D341Med (cell line): ENCODE measurements around the gene LY6G6C.

ENCODE experiments used
- DNase-seq: peaks from one replicate; pipeline ENCODE4 v3.0.0; 2012; ENCODE audit warnings: low spot score

Gene LY6G6C

DNA sequence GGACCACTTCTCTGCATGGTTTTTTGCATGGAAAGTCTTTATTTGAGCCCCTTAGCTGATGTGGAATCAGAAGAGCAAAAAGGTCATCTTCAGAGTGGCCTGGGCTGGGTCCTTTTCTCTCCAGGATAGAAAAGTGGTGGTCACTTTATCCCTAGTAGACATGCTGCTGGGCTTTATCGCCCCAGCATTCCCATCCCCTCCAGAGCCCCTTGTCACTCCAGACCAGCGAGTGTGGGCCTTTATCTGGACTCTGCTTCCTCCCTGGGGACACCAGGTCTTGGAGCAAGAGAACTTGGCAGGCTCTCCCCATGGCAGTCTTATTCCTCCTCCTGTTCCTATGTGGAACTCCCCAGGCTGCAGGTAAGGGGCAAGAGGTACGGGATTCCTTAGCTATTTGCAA is 14.9 kb downstream of the LY6G6C start, which contains the start of gene LY6G6F:
LY6G6F (plus strand) TSS at position 268 of the 400 bp plus-strand sequence; CDS start at position 309, 41 bp downstream.
- no peak for DNase-seq

DNA sequence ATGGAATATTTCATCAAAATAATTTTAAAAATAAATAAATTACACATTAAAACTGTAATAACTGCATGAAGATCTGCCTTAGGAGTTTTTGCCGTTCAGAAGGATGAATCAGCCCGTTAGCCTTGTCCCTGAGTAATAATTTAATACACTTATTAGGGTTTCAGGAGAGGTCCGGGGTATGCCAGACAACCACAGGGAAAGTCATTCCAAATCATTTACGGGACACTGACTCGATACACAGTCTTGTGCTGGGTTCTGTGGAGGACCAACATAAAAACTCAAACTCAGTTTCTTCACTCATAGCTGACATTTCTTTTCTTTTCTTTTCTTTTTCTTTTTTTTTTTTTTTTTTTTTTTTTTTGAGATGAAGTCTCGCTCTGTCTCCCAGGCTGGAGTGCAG is 15.6 kb downstream of the LY6G6C start:
- DNase-seq: no peak

DNA sequence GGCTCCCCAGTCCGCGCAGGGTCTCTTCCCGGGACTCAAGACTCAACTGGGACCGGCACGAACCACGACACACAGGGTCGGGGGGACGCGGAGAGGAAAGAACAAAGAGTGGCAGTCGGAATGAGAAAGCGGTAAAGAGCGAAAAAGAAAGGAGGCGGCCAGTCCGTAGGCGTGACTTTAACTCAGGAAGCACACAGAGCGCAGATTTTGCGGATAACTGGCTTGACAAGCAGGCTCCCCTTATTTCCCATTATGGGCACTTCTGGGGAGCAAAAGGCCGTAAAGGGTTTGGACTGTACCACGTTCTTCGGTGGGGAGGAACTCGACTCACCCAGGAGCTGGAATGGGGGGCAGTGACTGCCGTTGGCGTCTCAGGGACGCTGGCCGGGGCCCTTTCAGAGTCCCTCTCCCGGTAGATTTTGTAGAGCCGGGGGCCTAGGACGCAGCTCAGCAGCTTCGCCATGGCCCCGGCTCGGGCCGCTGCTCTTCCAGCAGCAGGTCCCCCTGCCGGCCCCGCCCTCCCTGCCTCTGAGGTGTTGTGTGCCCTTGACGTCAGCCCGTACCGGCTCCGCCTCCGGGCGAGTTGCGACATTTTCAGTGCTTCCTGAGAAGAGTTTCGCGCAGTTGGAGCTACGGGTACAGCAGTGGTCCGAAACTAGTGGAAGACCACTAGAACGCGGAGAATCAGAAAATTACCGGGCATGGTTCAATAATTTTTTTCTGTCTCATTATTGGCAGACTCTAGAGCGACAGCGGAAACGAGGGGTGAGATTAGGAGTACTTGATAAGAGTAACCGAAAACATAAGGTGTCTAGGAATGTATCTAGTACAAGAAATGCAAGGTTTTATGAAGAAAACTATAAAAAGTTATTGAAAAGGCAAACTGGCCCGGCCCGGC is 18.5 kb downstream of the LY6G6C start, which contains the start of gene ABHD16A:
ABHD16A (minus strand) TSS at position 506 of the 898 bp plus-strand sequence; CDS start at position 463, 43 bp downstream.
- DNase-seq: peak; percentile 99

DNA sequence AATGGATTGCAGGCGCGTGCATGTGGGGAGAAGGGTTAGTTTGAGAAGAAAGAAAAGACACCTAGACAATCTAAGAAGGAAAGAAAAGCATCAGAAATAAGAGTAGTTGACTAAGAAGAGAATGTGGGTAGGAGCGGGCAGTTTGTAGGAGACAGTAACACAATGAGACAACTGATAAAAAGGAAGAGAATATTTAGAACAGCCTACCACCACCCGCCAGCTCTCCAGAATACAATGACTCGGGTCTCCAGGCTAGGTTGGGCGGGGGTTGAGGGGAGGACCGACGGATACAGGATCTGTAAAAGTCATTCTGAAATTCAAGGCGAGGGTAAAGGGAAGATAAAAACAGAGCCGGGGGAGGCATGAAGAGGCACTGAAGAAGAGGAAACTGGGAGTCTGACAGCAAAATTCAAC is 19.1 kb downstream of the LY6G6C start:
- no peak for DNase-seq

DNA sequence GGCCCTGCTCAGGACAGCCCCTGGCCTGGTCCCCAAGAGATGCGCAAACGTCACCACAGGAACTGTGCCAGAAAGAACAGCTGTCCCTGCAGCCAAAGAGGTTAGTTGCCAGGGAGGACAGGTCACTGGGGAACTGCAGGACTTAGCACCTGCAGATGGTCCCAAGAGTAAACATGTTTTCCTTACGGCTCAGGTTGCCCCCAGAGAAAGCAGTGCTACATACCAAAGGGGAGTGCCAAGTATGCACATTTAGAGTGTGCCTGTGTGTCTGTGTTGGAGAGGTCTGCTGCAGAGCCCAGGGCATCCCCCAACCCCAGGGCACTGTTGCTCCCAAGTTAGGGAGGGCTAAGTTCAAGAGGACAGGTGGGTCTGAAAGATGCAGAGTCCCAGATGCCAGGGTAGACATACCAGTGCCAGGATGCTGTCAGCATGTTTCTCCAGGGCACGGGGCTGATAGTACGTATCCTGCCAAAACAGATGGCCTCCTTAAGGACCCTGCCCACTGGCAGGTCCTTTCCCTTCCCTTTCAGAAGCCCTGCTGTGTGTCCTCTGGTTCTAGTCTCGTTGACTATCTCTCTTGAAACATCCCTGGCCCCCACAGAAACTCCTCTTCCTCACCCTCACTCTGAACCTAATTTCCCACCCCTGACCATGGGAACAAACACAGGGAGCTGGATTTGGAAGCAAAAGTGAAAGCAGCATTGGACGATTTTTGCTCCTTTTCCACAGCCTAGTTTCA is 19.7 kb downstream of the LY6G6C start:
- DNase-seq: peak; percentile 71

DNA sequence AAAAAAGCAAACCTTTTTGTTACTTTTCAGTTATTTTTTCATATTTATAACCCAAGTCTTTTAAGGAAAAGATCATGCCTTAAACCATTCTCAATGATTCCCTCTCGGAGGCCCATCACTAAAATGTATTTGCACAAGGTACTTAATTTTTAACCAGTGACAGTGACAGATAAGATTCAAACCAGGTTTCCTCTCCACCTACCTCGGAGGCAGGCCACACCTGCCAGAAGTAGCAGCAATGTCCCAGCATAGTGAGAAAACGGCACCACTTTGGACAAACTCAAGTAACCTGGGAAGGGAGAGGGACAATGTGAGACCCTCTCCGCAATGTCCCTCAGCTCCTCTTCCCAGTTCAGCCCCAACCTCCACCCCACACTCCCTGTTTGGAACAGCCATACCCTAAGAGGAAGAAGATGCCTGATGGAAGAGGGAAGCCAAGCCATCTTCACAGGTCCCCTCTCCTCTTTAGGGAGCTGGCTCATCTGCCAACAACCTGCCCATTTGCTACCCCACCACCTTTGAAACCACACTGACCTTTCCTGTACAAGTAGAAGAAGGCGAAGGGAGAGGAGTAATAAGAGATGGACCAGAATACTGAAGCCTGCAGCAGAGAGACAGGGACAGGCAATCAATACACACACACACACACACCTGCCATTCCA is 20.7 kb downstream of the LY6G6C start:
- no peak for DNase-seq

DNA sequence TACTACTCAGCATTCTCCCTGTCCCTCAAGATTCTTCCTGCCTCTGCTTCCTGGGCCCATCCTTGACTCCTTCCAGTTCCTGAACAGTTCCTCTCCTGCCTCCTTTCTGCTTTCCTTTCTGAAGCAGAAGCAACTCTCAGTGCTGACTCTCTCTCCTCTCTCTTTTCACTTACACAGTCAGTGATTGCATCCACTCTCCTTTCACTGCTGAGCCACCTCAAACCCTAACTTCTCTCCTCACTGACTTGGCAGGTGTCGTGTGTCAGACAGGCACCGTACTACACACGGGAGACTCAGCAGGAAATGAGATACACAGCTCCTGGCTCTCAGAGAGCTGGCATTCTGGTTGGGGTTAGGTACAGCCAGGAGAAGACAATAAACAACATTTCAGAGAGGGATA is 24.0 kb downstream of the LY6G6C start:
- DNase-seq: no peak

DNA sequence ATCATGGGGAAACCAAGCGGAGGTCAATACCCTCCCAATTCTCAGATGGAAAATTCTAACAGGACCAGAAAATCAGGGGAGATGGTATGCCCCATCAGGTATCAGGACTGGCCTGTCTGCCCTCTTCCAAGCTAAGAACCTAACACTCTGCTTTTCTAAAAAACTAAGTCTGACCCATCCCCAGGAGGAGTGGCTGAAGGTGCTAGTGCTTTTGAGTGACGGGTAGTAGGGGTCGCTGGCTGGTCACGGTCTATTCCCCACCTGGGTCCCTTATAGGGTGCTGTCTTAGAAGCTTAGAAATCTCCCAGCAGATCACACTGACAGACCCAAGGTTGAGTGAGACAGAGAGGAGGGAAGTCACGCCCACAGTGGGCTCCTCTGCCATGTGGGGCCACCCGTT is 28.0 kb downstream of the LY6G6C start:
- no peak for DNase-seq

DNA sequence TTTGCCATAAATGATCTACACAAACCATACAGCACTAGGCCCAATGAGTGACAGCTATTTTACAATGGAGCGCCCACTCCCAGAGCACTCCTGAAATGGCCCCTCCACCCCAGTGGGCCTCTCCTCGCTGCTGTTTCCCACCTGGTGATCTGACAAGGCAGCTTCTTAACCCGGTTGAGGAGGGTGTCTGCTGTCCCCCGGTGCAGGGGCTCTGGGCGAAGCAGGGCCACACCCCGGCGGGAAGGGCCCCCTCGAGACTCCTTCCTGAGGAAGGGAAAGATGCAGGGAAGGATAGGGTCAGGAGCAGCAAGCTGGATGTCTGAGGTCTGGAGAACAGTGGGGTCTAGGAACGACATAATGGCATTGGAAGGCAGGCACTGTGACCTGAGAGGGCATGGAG is 28.7 kb downstream of the LY6G6C start:
- DNase-seq: no peak

DNA sequence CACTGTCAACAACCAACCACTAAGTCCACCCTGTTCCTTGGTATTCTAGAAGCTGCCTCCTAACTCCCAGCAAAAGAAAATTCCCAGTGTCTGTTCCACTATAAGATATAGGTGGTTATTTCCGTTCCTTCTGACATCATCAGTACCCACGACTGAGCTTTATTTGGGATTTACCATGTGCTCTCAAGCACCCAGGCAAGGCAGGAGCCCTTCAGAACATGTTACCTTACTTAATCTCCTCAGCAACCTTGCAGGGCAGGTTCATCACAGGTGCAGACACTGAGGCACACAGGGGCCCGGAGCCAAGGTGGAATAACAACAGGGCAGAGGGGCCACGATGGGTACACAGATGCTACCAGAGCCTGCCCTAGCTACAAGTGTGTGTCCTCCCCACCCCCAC is 29.2 kb downstream of the LY6G6C start:
- no peak for DNase-seq

DNA sequence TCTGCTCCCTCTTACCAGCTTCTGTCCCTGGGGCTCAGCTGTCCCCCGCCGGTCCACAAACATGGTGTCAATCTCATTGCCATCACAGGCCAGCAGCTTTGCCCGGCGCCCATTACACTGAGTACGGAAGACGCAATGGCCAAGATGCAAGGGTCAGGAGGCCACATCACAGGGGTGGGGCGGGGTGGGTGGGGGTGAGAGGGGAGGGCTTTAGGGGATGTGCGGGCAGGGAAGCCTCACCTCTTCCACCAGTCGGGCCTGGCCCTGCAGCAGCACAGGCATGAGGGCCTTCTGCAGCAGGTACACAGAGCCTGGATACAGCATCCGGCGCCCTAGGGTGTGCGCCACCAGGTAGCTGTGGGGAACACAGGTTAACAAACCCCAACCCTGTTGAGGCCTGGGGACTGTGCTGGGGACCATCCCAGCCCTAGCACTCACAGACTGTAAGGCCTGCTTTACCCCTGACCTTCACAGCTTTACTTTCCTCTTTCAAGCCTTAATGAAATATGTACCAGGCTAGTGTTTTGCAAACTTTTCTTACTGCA is 29.9 kb downstream of the LY6G6C start:
- no peak for DNase-seq

DNA sequence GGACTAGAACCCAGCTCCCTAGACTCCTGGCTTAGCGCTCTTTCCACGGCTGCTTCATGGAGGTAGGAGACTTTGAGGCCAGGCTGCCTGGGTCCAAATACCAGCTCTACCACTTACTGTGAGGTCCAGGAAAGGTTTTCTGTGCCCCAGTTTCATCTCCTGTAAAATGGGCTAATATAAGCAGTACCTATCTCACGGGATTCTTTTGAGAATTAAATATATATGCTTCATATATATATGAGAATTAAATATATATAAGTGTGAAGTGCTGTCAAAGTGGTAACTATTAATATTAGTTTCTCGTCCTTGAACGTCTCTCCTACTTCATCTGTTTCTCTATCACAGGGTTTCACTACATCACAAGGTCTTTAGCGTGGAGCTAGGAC is 30.5 kb downstream of the LY6G6C start:
- no peak for DNase-seq

DNA sequence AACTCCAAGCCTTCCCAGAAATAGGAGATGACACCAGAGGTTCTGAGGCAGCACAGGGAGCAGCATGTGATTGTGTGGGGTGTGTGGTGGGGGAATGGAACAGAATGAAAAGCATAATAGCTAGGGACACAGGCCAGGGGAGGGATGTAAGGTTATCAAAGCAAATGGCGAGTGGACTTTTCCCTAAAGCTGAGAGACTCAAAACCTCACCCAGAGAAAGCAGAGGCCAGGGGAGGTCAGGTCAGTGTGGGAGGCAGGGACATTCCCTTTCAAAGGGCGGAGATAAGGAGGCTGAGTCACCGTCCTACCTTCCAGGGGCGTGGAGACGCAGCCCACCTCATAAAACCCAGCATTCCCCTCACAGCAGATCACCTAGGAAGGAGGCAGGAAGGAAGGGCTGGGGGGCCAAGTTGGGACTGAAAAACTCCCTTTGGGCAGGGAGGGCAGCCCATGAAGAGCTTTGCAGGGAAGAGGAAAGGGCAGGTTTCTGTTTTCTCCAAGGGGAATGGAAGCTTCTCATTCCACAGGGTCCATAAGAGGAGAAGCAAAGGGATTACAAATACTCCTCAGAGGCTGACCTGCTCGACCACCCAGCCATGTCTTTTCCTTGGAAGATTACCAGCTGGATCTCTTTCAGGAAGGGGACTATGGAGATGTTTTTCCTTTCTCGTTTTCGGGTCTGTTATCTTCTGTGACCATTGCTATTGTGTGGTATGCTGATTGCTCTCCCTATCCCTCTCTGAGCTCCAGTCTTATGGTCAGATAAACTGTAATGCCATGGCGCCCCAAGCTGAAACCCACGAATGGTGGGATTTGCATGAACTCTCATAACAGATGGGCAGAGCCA is 31.1 kb downstream of the LY6G6C start:
- DNase-seq: no peak

DNA sequence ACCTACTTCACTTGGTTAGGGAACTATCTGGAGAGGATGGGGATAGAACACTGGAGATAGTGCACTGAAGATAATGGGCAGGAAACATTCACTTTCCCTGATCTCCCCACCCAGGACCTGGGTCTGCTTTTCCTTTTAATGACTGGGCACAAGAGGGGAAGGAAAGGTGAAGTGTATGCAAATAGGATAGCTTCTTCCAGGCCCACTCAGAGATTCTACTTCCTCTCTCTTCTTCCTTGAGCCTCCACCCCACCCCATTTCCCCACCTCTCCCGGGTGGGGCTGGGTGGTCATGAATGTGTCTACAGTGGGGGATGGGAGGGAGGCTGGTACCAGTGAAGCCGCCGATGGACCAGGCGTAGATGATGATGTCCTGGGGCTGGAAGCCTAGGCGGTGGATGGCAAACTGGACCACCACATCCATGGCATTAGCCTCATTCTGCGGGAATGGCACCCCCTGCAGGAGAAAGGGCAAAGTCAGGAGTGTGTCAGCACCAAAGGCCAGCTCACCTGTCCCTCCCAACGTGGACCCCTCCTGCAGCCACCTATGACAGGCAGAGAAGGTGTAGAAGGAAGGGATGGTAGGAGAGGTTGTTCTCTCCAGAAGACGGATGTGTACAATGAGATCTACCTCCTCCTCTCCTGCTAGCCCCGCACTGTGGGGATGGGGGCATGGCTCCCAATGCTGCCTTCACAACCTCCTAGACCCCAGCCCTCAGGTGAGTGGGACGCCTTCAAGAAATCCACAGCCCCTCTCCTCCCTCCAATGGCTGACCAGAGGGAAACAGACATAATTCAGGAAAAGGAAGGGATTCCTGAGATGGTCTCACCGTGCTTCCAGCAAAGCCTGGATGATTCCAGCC is 32.1 kb downstream of the LY6G6C start:
- no peak for DNase-seq

DNA sequence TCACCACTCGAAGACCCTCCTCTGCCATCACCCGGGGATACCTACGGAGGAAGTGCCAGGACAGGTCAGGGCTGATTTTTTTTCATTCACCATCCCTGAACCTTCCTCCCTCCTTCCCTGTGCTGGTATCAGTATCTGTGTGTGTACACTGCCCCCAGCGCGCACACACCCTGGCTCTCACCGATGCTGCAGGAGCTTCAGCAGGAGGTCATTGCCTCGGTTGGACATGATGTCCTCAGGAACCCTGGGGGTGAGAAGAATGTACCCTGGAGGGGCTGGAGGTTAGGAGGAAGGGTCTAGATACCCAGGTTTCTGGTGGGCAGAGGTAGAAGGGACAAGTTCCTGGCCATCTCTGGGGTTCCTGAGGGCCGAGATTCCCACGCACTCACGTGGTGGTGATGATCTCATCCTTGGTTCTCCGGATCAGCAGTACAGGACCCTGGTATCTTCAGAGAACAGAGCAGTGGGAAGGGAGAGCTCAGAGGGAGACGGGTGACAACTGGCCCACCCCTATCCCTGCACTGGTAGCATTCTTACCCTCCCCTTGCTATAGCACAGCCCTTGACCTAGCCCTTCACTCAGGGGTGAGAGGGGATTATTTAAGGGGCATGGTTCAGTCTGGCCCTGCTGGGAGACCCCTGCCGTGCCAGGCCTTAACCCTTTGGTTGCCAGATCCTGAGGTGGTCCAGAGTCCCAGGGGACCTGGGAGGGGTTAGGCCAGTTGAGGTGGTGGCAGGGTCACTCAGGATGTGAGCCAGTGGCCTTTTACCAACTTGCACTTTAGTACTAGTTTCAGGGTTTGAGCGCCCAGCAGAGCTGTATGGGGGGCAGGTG is 33.5 kb downstream of the LY6G6C start:
- DNase-seq: no peak

DNA sequence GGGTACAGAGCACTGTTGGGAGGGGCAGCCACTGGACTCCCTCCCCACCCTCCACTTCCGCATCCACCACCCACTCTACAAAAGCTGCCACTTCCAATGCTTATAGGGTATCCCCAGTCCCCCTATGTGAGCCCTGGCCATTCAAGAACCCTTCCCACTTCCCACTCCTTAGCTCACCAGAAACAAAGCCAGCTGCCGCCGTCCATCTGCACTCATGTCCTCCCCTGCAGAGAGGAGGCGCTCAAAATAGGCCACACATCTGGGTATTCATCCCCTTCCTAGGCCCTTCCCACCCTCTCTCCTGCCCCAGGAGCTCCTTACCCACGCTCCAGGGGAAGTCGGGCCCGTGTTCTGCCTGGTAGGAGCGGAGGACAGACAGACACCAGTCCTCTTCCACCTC is 34.2 kb downstream of the LY6G6C start:
- DNase-seq: no peak

DNA sequence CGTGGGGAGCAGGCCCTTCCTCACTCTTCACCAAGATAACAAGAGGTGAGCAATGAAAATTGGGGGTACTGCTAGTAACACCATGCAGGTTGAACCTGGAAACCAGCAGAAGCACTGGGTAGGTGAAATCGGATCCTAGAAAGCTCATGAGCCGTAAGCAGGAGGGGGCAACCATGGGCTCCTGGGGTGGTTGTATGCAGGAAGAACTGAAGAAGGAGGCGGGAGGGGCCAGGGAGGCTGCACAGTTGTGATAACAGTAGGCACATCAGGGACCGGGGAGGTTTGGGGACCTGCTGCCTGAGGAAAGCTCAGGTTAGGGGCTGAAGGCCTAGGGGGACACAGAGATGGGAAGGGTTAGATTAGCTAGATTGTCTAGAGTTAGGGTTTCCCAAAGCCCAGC is 35.1 kb downstream of the LY6G6C start:
- no peak for DNase-seq

DNA sequence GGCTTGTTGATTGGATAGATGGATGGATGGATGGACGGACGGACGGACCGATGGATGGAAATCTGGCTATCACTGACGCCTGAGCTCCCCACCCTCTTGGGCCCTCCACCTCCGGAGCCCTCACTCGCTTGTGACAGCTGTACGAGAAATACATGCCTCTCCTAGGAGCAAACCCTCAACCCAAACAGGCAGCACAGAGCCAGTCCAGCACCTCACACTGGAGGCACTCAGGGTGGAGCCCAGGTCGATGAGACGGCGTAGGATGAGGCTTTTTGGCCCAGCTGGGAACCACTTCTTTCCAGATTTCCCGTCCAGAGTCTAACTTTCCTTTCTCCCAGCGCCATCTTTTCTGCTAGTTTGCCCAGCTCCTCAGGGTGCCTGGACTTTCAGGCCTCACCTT is 38.0 kb downstream of the LY6G6C start:
- DNase-seq: no peak

DNA sequence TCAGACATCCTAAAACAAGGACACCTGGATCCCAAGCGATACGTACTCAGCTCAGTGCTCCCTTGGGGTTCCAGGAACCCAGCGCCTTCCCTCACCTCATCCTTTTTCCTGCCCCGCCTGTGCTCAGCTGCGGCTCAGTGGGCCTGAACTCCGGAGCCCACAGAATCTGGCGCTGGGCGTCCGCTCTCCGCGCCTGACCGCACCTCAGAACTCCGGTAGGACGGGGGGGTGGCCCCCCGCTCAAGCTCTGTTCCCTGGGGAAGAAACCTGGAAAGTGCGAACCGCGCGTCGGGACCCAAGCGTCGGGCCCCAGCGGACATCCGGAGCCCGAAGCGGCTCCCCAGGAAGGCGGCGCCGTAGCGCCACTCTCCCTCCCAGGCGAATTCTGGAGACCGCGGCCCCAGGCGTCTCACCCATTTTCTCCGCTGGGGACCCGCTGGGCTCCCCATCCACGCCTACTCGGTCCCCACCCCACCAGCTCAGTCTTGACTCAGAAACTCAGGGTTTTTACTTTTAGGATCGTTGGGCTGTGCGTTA is 40.3 kb downstream of the LY6G6C start:
- peak; percentile 46 for DNase-seq
